ENCODE data around the gene UBE2V1.

DNA sequence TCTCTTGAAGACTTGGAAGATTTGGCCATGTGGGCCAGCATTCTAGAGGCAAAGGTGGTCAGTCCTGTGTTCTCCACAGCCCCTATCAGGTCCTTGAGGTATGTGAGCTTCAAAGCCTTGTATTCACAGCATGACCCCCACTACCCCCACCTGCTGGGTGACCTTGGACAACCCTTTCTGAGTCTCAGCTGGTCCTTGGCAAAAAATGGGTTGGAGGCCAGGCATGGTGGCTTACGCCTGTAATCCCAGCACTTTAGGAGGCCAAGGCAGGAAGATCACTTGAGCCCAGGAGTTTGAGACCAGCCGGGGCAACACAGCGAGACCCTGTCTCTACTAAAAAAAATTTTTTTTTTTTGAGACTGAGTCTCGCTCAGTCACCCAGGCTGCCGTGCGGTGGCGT is 42.6 kb downstream of the UBE2V1 start:
- TF ChIP-seq GATA2 (IDR thresholded peaks at IDR 0.05; ENCODE audit: low read depth, low read length) (no peak), GATA3 (IDR thresholded peaks at IDR 0.05; ENCODE audit: low read depth, low read length) (no peak)

All from SH-SY5Y (cell line).